ENCODE results near the gene PABPC1L. TPM values are rescaled to one million over a fixed set of nuclear protein-coding genes. Genes with fewer than 3 reads are reported as not detected.
A peak's percentile ranks its signal among the peaks of the same experiment; 100 is the strongest.

PABPC1L gene
- total RNA-seq, 1 donor from 2014 or later: 17.3 TPM

- Mint-ChIP-seq H3K36me3 (ENCODE audit: low read depth, unreplicated experiment) (peaks cover 21% of the 10 kb centered on the region), H3K4me3 (ENCODE audit: unreplicated experiment) (no peak overlapping the region)
These were observed 28.8 kb downstream of the PABPC1L start for GRCh38 chr20:44938637-44939036.

DNA sequence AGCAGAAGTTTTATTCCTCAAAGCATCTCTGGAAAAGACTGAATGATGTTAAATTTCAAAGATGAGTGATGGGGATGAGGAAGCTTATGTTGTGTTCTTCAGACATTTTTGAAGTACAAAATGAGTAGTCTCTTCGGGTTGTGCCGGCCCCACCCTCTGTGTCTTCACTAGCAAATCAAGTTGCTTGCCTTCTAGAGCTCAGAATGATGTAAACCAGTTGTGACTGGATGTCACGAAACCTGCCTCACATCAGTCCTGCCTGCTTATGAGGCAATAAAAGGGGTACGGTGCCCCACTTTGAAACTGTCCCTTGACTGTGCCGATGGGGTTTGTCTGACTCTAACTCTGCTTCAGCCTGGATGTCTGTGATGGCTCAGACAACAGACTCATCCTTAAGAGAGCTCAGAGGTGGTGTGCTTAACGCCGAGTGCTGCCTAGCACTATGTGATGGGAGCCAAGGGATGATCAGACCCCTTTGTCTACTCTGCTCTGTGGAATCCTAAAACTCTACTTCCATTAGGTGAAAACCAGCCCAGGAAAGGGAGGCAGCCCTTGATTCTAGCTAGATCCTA is 31.3 kb downstream of the PABPC1L start:
- peaks cover 36% of the 10 kb centered on the region for H3K36me3 Mint-ChIP-seq (ENCODE audit: low read depth, unreplicated experiment)
- no peaks in the 10 kb centered on the region for H3K9me3 Mint-ChIP-seq (ENCODE audit: unreplicated experiment)
- no peak for TF ChIP-seq CTCF (IDR thresholded peaks at IDR 0.05; ENCODE audit: unreplicated experiment)
- H3K4me1 Mint-ChIP-seq (ENCODE audit: unreplicated experiment): no peaks in the 10 kb centered on the region
- DNase-seq (ENCODE audit: low spot score): no peak
- H3K27ac Mint-ChIP-seq (ENCODE audit: unreplicated experiment): no peak overlapping the region
- no peak overlapping the region for H3K4me3 Mint-ChIP-seq (ENCODE audit: unreplicated experiment)
- H3K27me3 Mint-ChIP-seq (ENCODE audit: unreplicated experiment): peaks cover 9% of the 10 kb centered on the region

More at GRCh38 chr20:44938637-44939036, 28.8 kb downstream of the PABPC1L start:
- Mint-ChIP-seq H3K27me3 (ENCODE audit: unreplicated experiment) (peaks cover 9% of the 10 kb centered on the region), H3K4me1 (ENCODE audit: unreplicated experiment) (no peaks in the 10 kb centered on the region), H3K9me3 (ENCODE audit: unreplicated experiment) (no peaks in the 10 kb centered on the region), H3K27ac (ENCODE audit: unreplicated experiment) (no peak overlapping the region)
- no peak for DNase-seq (ENCODE audit: low spot score)
- no peak for TF ChIP-seq CTCF (IDR thresholded peaks at IDR 0.05; ENCODE audit: unreplicated experiment)

DNA sequence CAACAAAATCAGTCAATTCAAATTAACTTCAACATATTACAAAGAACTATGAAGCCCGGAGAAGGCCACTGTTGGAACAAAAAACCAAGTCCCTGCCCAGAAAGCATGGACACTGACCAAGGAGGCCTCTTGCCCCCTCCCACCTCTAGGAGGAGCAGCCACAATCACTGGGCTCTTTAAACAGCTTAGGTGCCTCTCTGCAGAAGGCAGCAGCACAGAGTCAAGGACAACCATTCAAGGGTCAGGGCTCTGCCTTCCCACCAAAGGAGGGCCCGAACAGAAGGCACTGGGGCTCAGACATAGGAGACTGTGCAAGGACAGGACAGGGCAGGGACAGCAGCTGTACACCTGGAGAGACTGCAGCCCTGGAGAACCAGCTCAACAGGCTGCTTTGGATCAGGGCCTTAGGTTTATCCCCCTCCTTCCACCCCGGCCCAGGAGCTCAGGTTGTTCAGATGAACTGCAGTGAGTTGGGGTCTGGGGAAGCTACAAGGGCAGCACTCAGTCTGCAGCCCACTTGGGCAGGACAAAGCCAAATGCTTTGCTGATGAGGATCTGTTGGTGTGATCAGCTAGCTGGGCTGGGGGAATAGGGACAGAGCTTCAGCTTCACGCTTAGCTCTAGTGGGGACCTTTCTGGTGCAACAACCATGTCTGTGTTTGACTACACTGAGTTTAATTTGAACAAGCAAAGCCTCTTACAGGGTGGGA is 32.6 kb downstream of the PABPC1L start:
- H3K4me1 Mint-ChIP-seq (ENCODE audit: unreplicated experiment): no peaks in the 10 kb centered on the region
- H3K27me3 Mint-ChIP-seq (ENCODE audit: unreplicated experiment): peaks cover 9% of the 10 kb centered on the region
- no peak overlapping the region for H3K27ac Mint-ChIP-seq (ENCODE audit: unreplicated experiment)
- TF ChIP-seq CTCF (IDR thresholded peaks at IDR 0.05; ENCODE audit: unreplicated experiment): no peak
- H3K36me3 Mint-ChIP-seq (ENCODE audit: low read depth, unreplicated experiment): peaks cover 44% of the 10 kb centered on the region
- DNase-seq (ENCODE audit: low spot score): no peak
- H3K9me3 Mint-ChIP-seq (ENCODE audit: unreplicated experiment): no peaks in the 10 kb centered on the region
- H3K4me3 Mint-ChIP-seq (ENCODE audit: unreplicated experiment): no peak overlapping the region

DNA sequence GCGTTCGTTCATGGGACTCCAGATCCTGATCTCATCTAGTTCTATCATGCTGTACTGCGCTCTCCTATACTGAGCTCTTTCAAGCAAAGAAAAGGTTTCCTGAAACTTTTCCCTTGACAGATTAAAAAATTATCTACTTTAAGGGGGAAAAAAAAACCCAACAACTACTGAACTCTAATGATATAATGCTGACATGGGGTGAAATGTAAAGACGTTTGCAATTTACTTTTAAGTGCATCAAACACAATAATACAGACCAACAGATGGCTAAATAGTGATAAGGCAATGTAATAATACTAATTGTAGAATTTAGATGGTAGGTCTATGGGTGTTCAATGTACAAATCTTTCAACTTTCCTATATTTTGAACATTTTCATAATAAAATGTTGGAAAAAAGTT is 34.0 kb downstream of the PABPC1L start:
- H3K27me3 Mint-ChIP-seq (ENCODE audit: unreplicated experiment): peaks cover 9% of the 10 kb centered on the region
- H3K4me3 Mint-ChIP-seq (ENCODE audit: unreplicated experiment): peak overlapping the region; percentile 32
- TF ChIP-seq CTCF (IDR thresholded peaks at IDR 0.05; ENCODE audit: unreplicated experiment): no peak
- H3K36me3 Mint-ChIP-seq (ENCODE audit: low read depth, unreplicated experiment): peaks cover 44% of the 10 kb centered on the region
- no peak for DNase-seq (ENCODE audit: low spot score)
- no peaks in the 10 kb centered on the region for H3K4me1 Mint-ChIP-seq (ENCODE audit: unreplicated experiment)
- no peak overlapping the region for H3K27ac Mint-ChIP-seq (ENCODE audit: unreplicated experiment)
- no peaks in the 10 kb centered on the region for H3K9me3 Mint-ChIP-seq (ENCODE audit: unreplicated experiment)

GRCh38 chr20:44945261-44945660 is 35.4 kb downstream of the PABPC1L start:
- Mint-ChIP-seq H3K27me3 (ENCODE audit: unreplicated experiment) (peaks cover 11% of the 10 kb centered on the region), H3K36me3 (ENCODE audit: low read depth, unreplicated experiment) (peaks cover 46% of the 10 kb centered on the region), H3K4me3 (ENCODE audit: unreplicated experiment) (no peak overlapping the region), H3K4me1 (ENCODE audit: unreplicated experiment) (no peaks in the 10 kb centered on the region), H3K27ac (ENCODE audit: unreplicated experiment) (no peak overlapping the region), H3K9me3 (ENCODE audit: unreplicated experiment) (no peaks in the 10 kb centered on the region)
- no peak for TF ChIP-seq CTCF (IDR thresholded peaks at IDR 0.05; ENCODE audit: unreplicated experiment)
- no peak for DNase-seq (ENCODE audit: low spot score)

All from endothelial cell (in vitro differentiated cells).